PFSK-1 (cell line): ENCODE results near the gene ASB10.

Experiments used
- FOXP2 ChIP-seq: optimal IDR thresholded peaks from 2 replicates; pipeline ENCODE3; 2011; ENCODE audit warnings: borderline replicate concordance, control low read depth, inconsistent platforms; ENCODE audit not compliant: insufficient read depth; ENCODE audit errors: extremely low read length, extremely low read depth
- POLR2AphosphoS5 ChIP-seq: IDR thresholded peaks from 2 replicates; pipeline ENCODE4 v1.6.1; 2012; ENCODE audit warnings: low read depth, mild to moderate bottlenecking, control low read depth, low read length, moderate library complexity
- REST ChIP-seq, 2 experiments: IDR thresholded peaks; 2 replicates each; pipeline versions ENCODE4 v1.6.1 to v1.8.0; 2011 to 2012; ENCODE audit warnings: low read depth in 2 of 2, low read length in 2 of 2, control low read depth in 1 of 2, inconsistent platforms in 1 of 2, mild to moderate bottlenecking in 1 of 2, moderate library complexity in 1 of 2; ENCODE audit not compliant: insufficient read depth in 1 of 2
- SIN3A ChIP-seq: IDR thresholded peaks from 2 replicates; pipeline ENCODE4 v1.6.1; 2012; ENCODE audit warnings: mild to moderate bottlenecking, low read length, moderate library complexity, borderline replicate concordance; ENCODE audit not compliant: insufficient read depth
- TAF1 ChIP-seq: IDR thresholded peaks from 2 replicates; pipeline ENCODE4 v1.6.1; 2012; ENCODE audit warnings: low read length, control low read depth, borderline replicate concordance; ENCODE audit not compliant: insufficient read depth

The ASB10 gene

GRCh38 chr7:151178831-151179230, 8.2 kb downstream of the ASB10 start:
- TF ChIP-seq POLR2AphosphoS5 = no peak
- no peak for TF ChIP-seq REST (IDR thresholded peaks at IDR 0.05; ENCODE audit: insufficient read depth in 1 of 2, low read depth in 2 of 2, low read length in 2 of 2)
- TF ChIP-seq SIN3A = no peak
- no peak for TF ChIP-seq TAF1
- no peak for TF ChIP-seq FOXP2

GRCh38 chr7:151178236-151178635, 8.8 kb downstream of the ASB10 start:
- TF ChIP-seq TAF1 (no peak), SIN3A (no peak), REST (IDR thresholded peaks at IDR 0.05; ENCODE audit: insufficient read depth in 1 of 2, low read depth in 2 of 2, low read length in 2 of 2) (no peak), FOXP2 (no peak)

- no peak for TF ChIP-seq FOXP2
- no peak for TF ChIP-seq TAF1
- no peak for TF ChIP-seq REST (IDR thresholded peaks at IDR 0.05; ENCODE audit: insufficient read depth in 1 of 2, low read depth in 2 of 2, low read length in 2 of 2)
- TF ChIP-seq POLR2AphosphoS5 = no peak
- no peak for TF ChIP-seq SIN3A
Measured at GRCh38 chr7:151177310-151177709, 9.7 kb downstream of the ASB10 start.

GRCh38 chr7:151176401-151176800, 10.6 kb downstream of the ASB10 start:
- no peak for TF ChIP-seq POLR2AphosphoS5
- no peak for TF ChIP-seq FOXP2
- no peak for TF ChIP-seq REST (IDR thresholded peaks at IDR 0.05; ENCODE audit: insufficient read depth in 1 of 2, low read depth in 2 of 2, low read length in 2 of 2)
- TF ChIP-seq TAF1 = no peak
- TF ChIP-seq SIN3A = no peak

- TF ChIP-seq SIN3A (no peak), TAF1 (no peak), POLR2AphosphoS5 (no peak), REST (IDR thresholded peaks at IDR 0.05; ENCODE audit: insufficient read depth in 1 of 2, low read depth in 2 of 2, low read length in 2 of 2) (no peak)
Measured at GRCh38 chr7:151175793-151176311, 11.2 kb downstream of the ASB10 start.
